Omental fat pad (tissue), 4 donors: ENCODE results near the gene EVPL. TPM values are rescaled to one million over a fixed set of nuclear protein-coding genes. Genes with fewer than 3 reads are reported as not detected.
A peak's percentile ranks its signal among the peaks of the same experiment; 100 is the strongest.

ENCODE experiments used
- ATAC-seq: fragments of 150-250 bp; one replicate; pipeline ENCODE4 v1.9.1; 2016; ENCODE audit warnings: mild to moderate bottlenecking, moderate library complexity; ENCODE audit not compliant: low FRiP score
- DNase-seq: peaks from one replicate; pipeline ENCODE4 v3.0.0-alpha.2; 2019; ENCODE audit warnings: low spot score
- total RNA-seq, 4 donors: library from RNA; depleted of rRNA; stranded (reverse); fragments of >200 nt; gene quantifications; one replicate each; pipeline ENCODE4 v1.1.0, GENCODE V29; 2016
- TF ChIP-seq, protein P1 (sequence below), 3 donors: fragments of 450-650 bp; IDR thresholded peaks; one replicate each; pipeline ENCODE4 v1.5.1; 2016 to 2017; ENCODE audit warnings: antibody characterized with exemption in 3 of 3, mild to moderate bottlenecking in 3 of 3, moderate library complexity in 2 of 3

The EVPL gene
- total RNA-seq, 4 donors from 2014 or later, result 0.47 to 3.7 (median 1.4) TPM

DNA sequence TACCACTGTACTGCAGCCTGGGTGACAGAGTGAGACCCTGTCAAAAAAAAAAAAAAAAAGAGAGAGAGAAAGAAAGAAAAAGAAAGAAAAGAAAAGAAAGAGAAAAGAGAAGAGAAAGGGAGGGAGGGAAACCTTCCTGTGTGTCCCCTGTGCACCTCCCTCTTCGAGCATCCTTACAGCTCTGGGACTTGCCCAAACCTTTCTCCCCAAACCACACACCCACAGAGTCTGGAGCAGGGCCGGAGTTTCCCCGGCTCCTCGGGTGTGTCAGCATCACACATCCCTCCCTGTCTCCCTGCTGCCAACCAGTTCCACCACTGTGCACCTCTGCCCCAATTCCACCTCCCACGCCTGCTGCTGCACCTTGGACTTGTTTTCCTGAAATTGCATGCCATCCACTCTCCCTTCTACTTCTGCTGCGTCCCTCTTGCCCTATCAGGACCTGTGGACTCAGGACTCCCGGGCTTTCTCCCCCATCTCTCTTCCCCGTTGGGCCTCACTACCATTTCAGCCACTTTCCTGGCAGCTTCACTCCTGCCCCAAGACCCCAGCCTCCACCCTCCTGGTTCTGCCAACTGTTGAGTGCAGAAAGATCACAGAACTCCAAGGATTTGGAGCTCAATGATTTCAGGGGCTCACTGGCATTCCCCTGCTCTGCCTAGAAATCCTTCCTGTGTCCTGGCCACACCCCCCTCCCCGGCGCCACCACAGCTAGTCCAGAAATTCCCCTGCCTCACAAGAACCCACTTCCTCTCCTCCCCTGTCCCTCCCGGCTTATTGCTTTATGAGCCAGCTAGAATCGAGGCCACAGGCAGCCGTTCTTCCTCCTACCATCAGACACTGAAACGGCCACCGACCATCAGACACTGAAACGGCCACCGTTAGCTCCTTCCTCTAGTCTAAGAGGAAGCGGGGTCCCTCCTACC lies 30.2 kb downstream of the EVPL start:
- TF ChIP-seq, protein P1, sequence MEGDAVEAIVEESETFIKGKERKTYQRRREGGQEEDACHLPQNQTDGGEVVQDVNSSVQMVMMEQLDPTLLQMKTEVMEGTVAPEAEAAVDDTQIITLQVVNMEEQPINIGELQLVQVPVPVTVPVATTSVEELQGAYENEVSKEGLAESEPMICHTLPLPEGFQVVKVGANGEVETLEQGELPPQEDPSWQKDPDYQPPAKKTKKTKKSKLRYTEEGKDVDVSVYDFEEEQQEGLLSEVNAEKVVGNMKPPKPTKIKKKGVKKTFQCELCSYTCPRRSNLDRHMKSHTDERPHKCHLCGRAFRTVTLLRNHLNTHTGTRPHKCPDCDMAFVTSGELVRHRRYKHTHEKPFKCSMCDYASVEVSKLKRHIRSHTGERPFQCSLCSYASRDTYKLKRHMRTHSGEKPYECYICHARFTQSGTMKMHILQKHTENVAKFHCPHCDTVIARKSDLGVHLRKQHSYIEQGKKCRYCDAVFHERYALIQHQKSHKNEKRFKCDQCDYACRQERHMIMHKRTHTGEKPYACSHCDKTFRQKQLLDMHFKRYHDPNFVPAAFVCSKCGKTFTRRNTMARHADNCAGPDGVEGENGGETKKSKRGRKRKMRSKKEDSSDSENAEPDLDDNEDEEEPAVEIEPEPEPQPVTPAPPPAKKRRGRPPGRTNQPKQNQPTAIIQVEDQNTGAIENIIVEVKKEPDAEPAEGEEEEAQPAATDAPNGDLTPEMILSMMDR (IDR thresholded peaks at IDR 0.05), result no peak
- no peak for DNase-seq
- ATAC-seq, result peak; percentile 74

DNA sequence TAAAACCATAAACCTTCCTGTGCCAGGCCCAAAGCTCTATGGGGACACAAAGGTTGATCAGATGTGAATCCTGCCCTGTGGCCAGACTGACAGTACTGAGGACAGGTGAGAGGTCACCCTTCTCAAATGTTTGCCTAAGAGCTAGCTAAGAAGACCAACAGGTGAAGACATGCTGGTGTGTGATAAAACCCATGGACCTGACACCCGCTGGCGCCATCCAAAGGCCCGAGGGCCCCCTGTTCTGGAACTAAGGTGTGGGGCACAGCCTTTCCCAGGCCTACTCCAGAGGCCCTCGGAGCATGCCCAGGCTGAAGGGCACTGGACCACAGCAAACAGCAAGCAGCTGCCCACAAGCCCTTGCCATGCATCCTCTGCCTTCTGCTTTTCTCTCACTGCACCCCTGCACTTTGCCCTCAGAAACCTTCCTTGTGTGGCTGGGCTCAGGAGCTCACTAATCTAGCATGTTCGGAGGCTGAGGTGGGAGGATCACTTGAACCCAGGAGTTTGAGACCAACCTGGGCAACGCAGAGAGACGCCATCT lies 31.7 kb downstream of the EVPL start:
- no peak for ATAC-seq
- TF ChIP-seq, protein P1 (IDR thresholded peaks at IDR 0.05), result no peak
- no peak for DNase-seq

DNA sequence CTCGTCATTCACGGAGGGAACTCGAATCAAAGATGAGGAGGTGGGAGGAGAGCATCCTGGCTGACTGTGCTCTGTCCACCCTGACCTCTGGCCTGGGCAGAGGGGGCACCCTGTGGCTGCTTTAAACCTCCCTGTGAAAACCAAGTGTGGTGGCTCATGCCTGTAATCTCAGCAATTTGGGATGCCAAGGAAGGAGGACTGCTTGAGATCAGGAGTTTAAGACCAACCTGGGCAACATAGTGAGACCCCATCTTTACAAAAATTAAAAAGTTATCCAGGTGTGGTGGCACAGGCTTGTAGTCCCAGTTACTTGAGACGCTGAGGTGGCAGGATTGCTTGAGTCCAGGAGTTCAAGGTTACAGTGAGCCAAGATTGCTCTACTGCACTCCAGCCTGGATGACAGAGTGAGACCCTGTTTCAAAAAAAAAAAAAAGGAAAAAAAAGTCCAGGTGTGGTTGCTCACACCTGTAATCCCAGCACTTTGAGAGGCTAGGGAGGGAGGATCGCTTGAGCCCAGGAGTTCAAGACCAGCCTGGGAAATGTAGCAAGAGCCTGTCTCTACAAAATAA lies 32.2 kb downstream of the EVPL start:
- TF ChIP-seq, protein P1 (IDR thresholded peaks at IDR 0.05), result no peak
- DNase-seq, result no peak

DNA sequence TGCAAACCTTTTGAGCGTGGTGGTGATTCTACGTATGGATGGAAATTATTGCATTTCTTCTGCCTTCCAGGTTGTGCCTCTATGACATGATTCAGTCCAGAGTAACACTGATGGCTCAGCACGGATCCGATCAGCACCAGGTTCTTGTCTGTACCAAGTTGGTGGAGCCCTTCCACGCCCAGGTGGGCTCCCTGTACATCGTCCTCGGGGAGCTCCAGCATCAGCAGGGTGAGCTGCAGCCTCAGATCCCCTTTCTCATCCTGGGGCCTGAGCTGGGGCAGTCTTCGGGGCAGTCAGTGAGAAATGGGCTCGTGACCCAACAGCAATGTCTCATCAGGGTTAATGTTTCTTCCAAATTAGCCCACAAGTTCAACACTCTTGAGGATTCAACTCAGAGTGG lies 35.7 kb downstream of the EVPL start:
- no peak for ATAC-seq
- TF ChIP-seq, protein P1 (IDR thresholded peaks at IDR 0.05), result no peak

More for the DNA sequence above, 32.2 kb downstream of the EVPL start:
- no peak for ATAC-seq

DNA sequence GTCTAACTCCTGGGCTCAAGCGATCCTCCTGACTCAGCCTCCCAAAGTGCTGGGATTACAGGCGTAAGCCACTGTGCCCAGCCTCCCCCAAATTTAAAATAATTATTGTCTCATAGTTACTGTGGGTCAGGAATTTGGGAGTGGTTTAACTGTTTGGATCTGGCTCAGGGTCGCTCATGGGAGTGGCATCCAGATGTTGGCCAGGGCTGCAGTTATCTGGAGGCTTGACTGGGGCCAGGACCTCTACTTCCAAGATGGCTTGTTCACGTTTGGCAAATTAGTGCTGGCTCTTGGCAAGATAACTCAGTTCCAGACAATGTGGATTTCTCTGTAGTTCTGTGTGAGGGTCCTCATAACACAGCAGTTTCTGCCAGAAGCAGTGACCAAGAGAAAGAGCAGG lies 40.1 kb downstream of the EVPL start:
- DNase-seq (no peak), ATAC-seq (no peak)
- TF ChIP-seq, protein P1 (IDR thresholded peaks at IDR 0.05), result no peak

More for the DNA sequence above, 35.7 kb downstream of the EVPL start:
- DNase-seq, result no peak

DNA sequence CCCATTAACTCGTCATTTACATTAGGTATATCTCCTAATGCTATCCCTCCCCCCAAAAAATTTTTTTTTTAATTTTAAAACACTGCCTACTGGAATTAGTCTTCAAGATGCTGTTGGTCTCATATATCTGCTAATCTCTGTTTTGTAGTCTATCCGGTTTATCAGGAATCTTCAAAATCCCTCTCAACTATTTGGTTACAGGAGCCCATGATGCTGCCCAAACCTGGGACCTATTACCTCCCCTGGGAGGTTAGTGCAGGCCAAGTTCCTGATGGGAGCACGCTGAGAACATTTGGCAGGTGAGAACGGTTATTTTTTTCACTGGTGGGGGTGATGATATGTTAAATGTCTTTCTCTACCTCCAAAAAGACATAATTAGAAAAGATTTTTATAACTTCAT lies 41.1 kb downstream of the EVPL start:
- no peak for ATAC-seq
- TF ChIP-seq, protein P1 (IDR thresholded peaks at IDR 0.05), result no peak
- no peak for DNase-seq
